ENCODE data around the gene SLCO2A1.

The SLCO2A1 gene

GRCh38 chr3:133926736-133927539 lies 102.8 kb downstream of the SLCO2A1 start (continued):
- TF ChIP-seq OVOL3 (tag by site-specific recombination; IDR thresholded peaks at IDR 0.05) (no peak), ZNF449 (tag by site-specific recombination; IDR thresholded peaks at IDR 0.05) (no peak), ZNF521 (tag by site-specific recombination; IDR thresholded peaks at IDR 0.05) (no peak), ZNF19 (tag by site-specific recombination; IDR thresholded peaks at IDR 0.05; ENCODE audit: low read depth) (no peak), YY2 (tag by site-specific recombination; IDR thresholded peaks at IDR 0.05) (no peak), ZNF335 (tag by site-specific recombination; conservative IDR thresholded peaks at IDR 0.05) (peak; percentile 37; the same call in 1 of the 2 replicates), ZNF114 (tag by site-specific recombination; IDR thresholded peaks at IDR 0.05) (no peak), ZNF701 (tag by site-specific recombination; IDR thresholded peaks at IDR 0.05) (no peak), ZBTB11 (tag by site-specific recombination; conservative IDR thresholded peaks at IDR 0.05; ENCODE audit: low read depth) (no peak), KLF7 (tag by site-specific recombination; IDR thresholded peaks at IDR 0.05; ENCODE audit: borderline replicate concordance) (no peak), ZBTB26 (tag by site-specific recombination; optimal IDR thresholded peaks at IDR 0.05) (peak; percentile 33), ZNF398 (tag by site-specific recombination; IDR thresholded peaks at IDR 0.05) (no peak), ZNF433 (tag by site-specific recombination; IDR thresholded peaks at IDR 0.05; ENCODE audit: low read depth) (no peak), ZNF549 (tag by site-specific recombination; IDR thresholded peaks at IDR 0.05) (no peak), ZNF792 (tag by site-specific recombination; IDR thresholded peaks at IDR 0.05) (no peak), BCL11A (tag by site-specific recombination; IDR thresholded peaks at IDR 0.05; ENCODE audit: low read depth) (no peak), ZNF10 (tag by site-specific recombination; IDR thresholded peaks at IDR 0.05) (no peak), INSM2 (tag by site-specific recombination; IDR thresholded peaks at IDR 0.05) (no peak), ZNF426 (tag by site-specific recombination; IDR thresholded peaks at IDR 0.05) (no peak), SP3 (tag by site-specific recombination; IDR thresholded peaks at IDR 0.05) (no peak), ZBTB8A (tag by site-specific recombination; IDR thresholded peaks at IDR 0.05) (peak; percentile 78), ZBTB20 (tag by site-specific recombination; IDR thresholded peaks at IDR 0.05) (0 out of 2 replicates have a peak, but pooled peaks have one; percentile 10), TSHZ1 (tag by site-specific recombination; IDR thresholded peaks at IDR 0.05; ENCODE audit: borderline replicate concordance) (no peak), ZIC2 (tag by site-specific recombination; IDR thresholded peaks at IDR 0.05) (peak; percentile 25; the same call in 1 of the 2 replicates), ZNF169 (tag by site-specific recombination; IDR thresholded peaks at IDR 0.05) (no peak)
